Right lung (tissue), 5 donors: ENCODE results near the gene NDUFAF7. TPM values are rescaled to one million over a fixed set of nuclear protein-coding genes. Genes with fewer than 3 reads are reported as not detected.
"Not testable (repeated sequence)": the region's sequence is repeated elsewhere in the genome, so short reads cannot be mapped to it uniquely, and the experiment has no call there.

Experiments
- DNase-seq, 2 donors: peaks; one replicate each; pipeline ENCODE4 v3.0.0-alpha.2; 2013
- polyA plus RNA-seq, 5 donors: library from polyadenylated mRNA; unstranded; fragments of 120-200 nt; gene quantifications; one replicate each; pipeline versions ENCODE4 v1.2.1 to v1.2.3, GENCODE V29; 2013; ENCODE audit warnings: inconsistent platforms in 1 of 5, low replicate concordance in 1 of 5; ENCODE audit not compliant: insufficient read length in 5 of 5, insufficient read depth in 1 of 5

NDUFAF7 gene
- polyA plus RNA-seq, 5 donors, result 23.8 to 42.5 (median 33.3) TPM

GRCh38 chr2:37211939-37212338 is 19.5 kb upstream of the NDUFAF7 start:
- DNase-seq, result no peak

- DNase-seq, result no peak
Observed at GRCh38 chr2:37215250-37215649, 16.2 kb upstream of the NDUFAF7 start.

DNA sequence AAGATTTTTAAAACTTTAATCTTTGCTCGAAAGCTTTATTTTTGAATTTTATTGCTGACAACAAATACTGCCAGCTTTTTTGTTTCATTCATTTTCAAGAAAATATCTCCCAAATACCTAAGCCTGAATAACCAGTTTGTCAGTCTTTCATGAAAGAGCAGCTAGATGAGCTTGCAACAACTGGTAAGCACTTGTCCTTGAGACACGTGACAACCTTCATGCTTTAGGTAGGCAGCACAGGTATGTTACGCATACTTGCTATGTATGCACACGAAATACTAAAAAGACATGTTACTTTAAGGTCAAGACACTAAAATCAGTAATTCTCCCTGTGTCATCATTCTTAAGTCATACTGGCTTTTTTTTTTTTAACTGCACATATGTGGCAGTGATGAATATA is 12.4 kb upstream of the NDUFAF7 start:
- DNase-seq, result no peak

DNA sequence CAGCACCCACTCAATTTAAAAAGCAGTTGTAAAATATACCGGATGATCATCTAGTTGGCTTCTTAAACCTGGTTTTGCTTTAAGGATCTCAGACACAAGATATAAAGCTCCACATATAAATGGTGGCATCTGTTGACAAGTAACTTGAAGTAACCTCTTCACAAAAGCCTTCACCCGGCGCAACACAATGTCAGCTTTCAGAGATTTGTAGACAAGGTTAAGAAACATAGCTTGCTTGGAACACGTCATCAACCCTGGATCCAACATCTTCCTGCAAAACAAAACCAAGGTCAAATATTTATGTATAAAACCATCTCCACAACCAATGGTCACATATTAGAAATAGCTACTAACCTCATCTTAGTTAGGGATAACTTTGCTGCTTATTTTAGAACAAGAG is 8.3 kb upstream of the NDUFAF7 start:
- DNase-seq, result no peak

DNA sequence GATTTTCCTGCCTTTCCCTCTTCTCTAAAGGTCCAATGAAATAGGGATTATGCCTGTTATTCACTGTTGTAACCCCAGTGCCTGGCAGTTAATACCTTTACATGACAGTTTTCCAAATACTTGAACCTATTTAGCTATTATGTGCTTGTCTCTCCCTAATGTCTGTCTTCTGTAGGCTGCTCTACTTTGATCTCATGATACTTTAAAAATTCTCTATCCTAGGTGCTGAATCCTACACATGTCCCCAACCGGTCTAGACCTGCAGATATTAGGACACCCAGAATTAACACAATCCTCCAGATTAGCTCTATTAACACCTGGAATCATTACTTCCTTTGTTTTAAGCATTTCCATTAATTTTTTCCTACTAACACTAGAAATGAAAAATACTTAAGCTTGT is 7.4 kb upstream of the NDUFAF7 start:
- no peak for DNase-seq

DNA sequence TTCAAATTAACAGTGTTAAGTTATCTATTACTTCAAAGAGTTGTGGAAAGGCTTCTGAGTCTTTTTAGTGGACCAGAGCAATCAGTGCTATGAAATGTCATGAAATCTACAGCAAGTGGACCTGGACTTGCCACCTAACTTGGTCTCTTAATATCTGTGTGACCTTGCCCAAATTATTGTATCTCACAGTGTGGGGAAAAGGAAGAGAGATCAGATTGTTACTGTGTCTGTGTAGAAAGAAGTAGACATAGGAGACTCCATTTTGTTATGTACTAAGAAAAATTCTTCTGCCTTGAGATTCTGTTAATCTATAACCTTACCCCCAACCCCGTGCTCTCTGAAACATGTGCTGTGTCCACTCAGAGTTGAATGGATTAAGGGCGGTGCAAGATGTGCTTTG is 6.3 kb upstream of the NDUFAF7 start:
- DNase-seq, result not testable (repeated sequence)

DNA sequence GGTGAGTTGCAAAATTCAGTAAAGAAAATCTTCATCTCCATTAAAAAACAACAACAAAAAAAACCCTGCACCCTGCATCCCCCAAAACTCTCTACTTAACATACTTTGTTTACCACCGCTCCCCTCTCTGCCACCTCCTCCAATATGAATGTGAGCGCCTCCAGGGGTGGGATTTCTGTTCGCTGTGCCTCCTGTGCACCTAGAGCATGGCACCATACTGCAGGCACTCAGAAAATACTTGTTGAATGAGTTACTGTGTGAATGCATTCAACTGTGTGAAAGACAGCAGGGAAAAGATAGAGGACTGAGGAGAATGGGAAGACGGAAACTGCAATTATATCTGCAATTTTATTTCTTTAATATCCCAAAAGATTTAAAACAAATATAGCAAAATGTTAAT is 4.6 kb upstream of the NDUFAF7 start:
- no peak for DNase-seq

GRCh38 chr2:37228788-37229187 is 2.7 kb upstream of the NDUFAF7 start:
- DNase-seq, result no peak

DNA sequence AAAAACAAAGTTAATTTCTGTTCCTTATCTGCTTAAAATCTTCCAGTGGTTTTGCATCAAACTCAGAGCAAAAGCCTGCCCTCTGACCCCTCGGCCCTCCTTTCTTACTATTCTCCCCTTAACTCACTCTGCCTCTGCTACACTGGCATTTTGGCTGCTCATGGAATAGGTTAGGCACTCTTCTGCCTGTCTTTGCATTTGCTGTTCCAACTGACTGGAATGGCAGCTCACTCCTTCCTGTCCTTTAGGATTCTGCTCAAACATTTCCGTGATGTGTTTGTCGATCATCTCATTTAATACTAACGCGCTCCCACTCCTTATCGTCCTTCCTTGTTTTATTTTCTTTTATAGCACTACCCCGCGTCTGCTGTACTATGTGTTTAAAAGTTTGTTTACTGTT is 877 bp upstream of the NDUFAF7 start:
- peak in 1 of 2 donors; percentile 6 for DNase-seq

GRCh38 chr2:37232131-37232933 is 874 bp downstream of the NDUFAF7 start:
- no peak for DNase-seq

DNA sequence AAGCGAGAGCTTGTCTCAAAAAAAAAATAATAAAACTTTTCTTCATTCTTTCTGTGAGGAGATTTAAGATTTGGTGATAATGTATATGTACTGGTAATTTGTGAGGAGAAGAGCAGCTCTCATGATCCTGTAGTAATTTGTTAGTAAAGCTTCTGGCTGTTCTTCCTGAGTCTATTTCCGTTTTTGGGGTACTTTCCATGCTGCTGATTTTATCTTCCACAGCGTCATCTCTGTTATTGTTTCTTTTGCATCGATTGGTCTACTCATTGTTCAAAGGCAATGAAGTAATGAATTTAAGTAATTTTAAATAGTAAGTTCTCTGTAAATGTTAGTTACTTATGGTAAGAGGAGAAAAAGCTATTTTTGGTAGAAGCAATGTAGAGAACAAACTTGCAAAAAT is 12.0 kb downstream of the NDUFAF7 start:
- DNase-seq, result no peak

GRCh38 chr2:37244017-37244416 is 12.6 kb downstream of the NDUFAF7 start:
- DNase-seq, result no peak

DNA sequence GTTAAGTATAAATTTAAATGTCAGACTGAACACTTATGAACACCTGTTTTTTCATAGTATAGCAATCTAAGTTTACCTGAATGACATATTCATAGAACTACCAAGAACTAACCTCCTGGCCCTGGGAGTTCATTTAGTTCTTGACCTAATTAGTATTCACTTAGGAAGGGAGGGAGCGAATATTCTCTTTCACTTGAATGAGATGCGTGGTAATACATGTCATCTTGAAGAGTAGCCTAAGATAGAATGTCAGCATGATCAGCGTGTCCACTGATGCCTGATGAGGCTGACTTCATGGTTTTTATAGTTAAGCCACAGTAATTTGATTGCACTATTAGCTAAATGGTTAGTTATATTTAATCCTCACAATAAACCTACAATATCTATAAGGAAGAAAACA is 13.3 kb downstream of the NDUFAF7 start:
- DNase-seq, result no peak

DNA sequence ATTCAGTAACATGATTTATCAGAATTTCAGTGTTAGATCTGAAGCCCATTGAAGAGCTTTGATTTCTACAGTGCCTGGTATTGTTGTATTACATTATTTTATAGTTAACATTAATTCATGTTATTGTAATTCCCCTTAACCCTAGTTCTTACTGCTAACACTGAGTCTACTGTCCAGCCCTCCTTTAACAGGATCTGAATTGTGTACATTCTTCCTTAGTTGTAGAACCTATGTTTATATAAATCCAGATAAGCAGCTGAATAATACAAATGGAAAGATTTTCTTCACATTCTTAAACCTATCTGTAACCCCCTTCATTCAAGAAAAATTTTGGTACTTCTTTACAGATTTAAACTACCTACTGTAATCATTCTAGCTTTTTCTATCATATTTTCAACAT is 14.7 kb downstream of the NDUFAF7 start:
- no peak for DNase-seq

GRCh38 chr2:37250869-37251740 is 19.6 kb downstream of the NDUFAF7 start:
- no peak for DNase-seq

GRCh38 chr2:37262522-37262921 is 31.1 kb downstream of the NDUFAF7 start:
- DNase-seq, result no peak

GRCh38 chr2:37263839-37264238 is 32.4 kb downstream of the NDUFAF7 start:
- DNase-seq, result no peak

DNA sequence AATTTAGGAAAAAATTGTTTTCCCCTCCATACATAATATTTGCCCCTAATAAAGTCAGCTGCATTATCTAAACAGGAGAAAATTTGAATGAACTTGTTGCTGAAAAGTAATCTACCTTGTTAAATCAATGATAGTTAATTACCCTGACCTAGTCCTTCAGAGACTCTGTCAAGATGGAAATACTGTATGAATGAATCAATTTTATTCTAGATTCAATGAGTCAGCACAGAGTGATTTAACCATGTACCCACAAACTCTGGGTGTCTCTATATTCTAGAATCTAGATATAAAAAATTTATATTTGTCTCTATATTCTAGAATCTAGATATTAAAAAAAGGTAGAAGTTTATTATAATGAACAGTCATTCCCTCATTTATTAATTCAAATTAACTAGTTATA is 36.2 kb downstream of the NDUFAF7 start:
- no peak for DNase-seq

- no peak for DNase-seq
Observed at GRCh38 chr2:37268111-37268510, 36.7 kb downstream of the NDUFAF7 start.

DNA sequence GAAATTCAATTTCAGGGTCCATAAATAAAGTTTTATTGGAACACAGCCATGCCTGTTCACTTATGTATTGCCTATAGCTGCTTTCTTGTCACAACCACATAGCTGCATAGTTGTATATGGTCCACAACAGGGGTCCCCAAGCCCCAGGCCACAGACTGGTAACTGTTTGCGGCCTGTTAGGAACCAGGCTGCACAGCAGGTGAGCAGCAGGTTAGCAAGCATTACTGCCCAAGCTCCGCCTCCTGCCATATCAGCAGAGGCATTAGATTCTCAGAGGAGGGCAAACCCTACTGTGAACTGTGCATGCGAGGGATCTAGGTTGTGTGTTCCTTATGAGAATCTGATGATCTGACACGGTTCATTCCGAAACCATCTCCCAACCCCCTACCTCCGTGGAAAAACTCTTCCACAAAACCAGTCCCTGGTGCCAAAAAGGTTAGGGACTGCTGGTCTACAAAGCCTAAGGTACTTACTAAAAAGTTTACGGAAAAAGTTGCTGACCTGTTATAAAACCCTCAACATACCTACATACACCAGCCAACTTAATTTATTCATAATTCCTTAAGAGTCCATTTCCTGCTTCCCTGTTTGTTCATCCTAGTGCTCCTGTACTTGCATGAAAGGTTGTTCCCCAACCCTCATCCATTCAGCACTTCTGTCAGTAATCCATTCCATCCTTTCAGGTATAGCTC is 40.1 kb downstream of the NDUFAF7 start:
- DNase-seq, result no peak

DNA sequence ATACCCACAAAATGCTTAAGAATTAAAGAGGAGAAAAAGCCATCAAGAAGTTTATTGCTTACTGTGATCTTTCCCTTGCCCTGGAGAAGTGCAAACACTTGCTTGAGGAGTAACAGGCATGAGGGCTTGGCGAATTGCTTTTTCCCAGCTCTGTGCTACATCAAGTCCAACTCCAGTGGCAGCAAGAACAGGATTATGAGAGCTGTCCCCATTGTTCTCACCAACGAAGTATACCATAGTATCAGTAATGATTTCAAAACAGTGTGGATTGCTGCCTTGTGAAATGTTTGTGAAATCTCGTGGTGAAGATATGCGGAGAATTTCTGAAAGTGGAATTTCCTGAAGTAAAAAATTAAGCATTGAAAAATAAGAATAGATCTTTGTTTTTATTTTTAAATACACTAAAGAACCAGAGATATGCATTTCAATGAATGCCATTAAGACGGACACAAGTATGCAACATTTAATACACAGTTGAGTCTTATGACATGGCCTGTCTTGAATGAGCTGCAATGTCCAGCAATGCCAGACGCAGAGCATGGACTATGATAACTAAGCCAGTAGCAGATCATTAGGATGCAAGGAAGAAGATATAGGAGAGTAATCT is 43.0 kb downstream of the NDUFAF7 start:
- peak in 1 of 2 donors; percentile 15 for DNase-seq

- no peak for DNase-seq
Observed at GRCh38 chr2:37276291-37276690, 44.8 kb downstream of the NDUFAF7 start.
